ENCODE results near the gene NACC1. TPM values are rescaled to one million over a fixed set of nuclear protein-coding genes. Genes with fewer than 3 reads are reported as not detected.

The NACC1 gene
- total RNA-seq, 1 experiment from 2014 or later = 237 TPM

DNA sequence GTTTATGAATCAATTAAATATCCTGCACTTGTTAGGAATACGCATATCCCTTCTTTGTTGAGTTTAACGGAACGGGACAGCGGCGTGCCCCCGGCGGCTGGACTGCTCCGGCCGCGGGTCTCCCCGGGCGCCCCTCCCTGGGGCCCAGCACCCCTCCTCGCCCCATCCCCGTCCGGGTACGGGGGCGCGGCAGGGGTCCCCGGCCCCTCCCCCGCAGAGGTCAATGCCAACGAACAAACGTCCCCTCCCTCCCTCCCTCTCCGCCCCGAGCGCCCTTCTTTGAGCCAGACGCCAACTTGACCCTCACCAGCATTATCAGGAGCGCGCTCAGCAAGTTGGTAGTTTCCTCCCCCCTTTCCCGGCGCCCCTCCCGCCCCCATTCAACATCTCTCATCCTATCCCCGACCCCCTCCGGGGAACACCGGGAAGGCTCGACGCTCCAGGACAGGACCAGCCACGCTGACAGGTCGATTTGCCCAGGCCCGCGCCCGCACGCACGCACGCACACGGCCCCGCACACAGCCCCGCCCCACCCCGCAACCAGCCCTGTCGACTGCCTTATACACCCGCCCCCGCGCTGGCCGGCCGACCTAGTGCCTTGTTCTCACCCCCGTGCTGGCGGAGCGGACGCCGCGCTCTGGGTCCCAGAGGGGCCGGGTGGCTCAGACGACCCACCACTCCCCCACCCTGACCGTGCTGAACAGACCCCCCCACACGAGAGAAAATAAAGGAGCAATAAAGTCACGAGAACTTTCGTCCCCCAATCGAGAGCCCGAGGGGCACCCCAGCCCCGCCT, 20.4 kb upstream of the NACC1 start (continued):
- TF ChIP-seq, protein P1, sequence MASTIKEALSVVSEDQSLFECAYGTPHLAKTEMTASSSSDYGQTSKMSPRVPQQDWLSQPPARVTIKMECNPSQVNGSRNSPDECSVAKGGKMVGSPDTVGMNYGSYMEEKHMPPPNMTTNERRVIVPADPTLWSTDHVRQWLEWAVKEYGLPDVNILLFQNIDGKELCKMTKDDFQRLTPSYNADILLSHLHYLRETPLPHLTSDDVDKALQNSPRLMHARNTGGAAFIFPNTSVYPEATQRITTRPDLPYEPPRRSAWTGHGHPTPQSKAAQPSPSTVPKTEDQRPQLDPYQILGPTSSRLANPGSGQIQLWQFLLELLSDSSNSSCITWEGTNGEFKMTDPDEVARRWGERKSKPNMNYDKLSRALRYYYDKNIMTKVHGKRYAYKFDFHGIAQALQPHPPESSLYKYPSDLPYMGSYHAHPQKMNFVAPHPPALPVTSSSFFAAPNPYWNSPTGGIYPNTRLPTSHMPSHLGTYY (CRISPR knock-in tag; IDR thresholded peaks at IDR 0.05) = no peak

GRCh38 chr19:13098277-13099072, 19.6 kb upstream of the NACC1 start:
- POLR2A ChIA-PET = no interaction called here
- no peak for DNase-seq (ENCODE audit: low spot score)
- TF ChIP-seq FOXJ3 (CRISPR knock-in tag; IDR thresholded peaks at IDR 0.05; ENCODE audit: borderline replicate concordance) = no peak
- no peak for TF ChIP-seq GABPB1 (CRISPR knock-in tag; IDR thresholded peaks at IDR 0.05)
- no peak for TF ChIP-seq PREB (CRISPR knock-in tag; IDR thresholded peaks at IDR 0.05; ENCODE audit: borderline replicate concordance)
- TF ChIP-seq HMGA2 (CRISPR knock-in tag; IDR thresholded peaks at IDR 0.05) = no peak
- TF ChIP-seq E2F5 (CRISPR knock-in tag; IDR thresholded peaks at IDR 0.05) = no peak
- TF ChIP-seq, protein P2, sequence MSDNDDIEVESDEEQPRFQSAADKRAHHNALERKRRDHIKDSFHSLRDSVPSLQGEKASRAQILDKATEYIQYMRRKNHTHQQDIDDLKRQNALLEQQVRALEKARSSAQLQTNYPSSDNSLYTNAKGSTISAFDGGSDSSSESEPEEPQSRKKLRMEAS (CRISPR knock-in tag; IDR thresholded peaks at IDR 0.05) = no peak
- TF ChIP-seq NFATC4 (CRISPR knock-in tag; IDR thresholded peaks at IDR 0.05) = no peak
- TF ChIP-seq JAZF1 (CRISPR knock-in tag; IDR thresholded peaks at IDR 0.05) = no peak
- no peak for TF ChIP-seq ZBTB21 (CRISPR knock-in tag; IDR thresholded peaks at IDR 0.05; ENCODE audit: borderline replicate concordance)
- no peak for TF ChIP-seq ZNF512 (CRISPR knock-in tag; IDR thresholded peaks at IDR 0.05; ENCODE audit: borderline replicate concordance)
- no peak for TF ChIP-seq MYBL2 (CRISPR knock-in tag; IDR thresholded peaks at IDR 0.05)
- ATAC-seq = no peak
- Mint-ChIP-seq H3K27me3 (ENCODE audit: low read depth) (peaks cover 85% of the 10 kb centered on the region), H3K4me3 (peak overlapping the region; percentile 57), H3K27ac (no peak overlapping the region), H3K4me1 (peaks cover 28% of the 10 kb centered on the region), H3K9me3 (no peaks in the 10 kb centered on the region), H3K36me3 (no peaks in the 10 kb centered on the region)
- CTCF ChIA-PET = interaction anchor here (1.4 to 3.9 kb wide), 2 partner anchors 121 to 133 kb away, joined by 6 to 36 read pairs; no protein-coding TSS in a partner anchor

DNA sequence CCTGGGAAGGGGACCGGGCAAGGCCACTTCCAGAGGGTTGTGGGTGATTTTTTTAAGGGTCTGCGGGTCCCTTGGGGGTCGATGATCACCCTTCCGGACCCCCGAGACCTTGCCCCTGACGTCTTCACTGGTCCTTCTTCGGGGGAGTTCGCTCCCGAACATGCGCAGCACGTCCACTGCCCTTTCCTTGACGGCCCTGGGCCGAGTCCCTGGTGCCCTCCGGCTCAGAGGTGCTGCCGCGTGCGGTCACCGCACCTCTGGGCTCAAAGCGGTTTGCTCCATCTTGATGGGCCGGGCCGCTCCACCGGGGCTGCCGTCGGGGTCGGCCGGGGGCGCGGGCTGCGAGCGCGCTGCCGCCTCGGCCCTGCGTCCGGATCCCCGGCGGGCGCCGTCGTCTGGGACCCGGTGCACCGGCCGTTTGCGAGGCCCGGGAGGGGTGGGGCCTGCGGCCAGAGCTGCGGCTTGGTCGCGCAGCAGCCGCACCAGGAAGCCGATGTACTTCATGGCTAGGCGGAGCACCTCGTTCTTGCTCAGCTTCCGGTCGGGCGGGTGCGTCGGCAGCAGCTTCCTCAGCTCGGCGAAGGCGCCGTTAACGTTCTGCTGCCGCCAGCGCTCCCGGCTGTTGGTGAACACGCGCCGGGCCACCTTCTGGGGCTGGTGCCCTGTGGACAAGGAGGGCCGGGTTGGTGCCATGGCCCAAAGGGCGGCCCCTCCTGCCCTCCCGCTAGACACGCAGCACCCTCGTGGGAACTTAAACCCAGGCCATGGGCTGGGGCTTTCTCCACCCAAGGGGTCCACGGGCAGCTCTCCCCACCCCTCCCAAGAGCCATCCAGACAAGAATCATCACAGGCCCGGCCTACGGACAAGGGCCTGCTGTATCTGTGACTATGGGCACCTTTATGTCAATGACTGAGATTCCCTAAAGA, 18.7 kb upstream of the NACC1 start:
- CTCF ChIA-PET = interaction anchor here (0.5 to 3.9 kb wide), 10 partner anchors 38 to 217 kb away, joined by 3 to 36 read pairs (median 4); partner anchors contain the start of genes IER2 and STX10
- POLR2A ChIA-PET = interaction anchor here (0.6 to 0.7 kb wide), 2 partner anchors 15 to 51 kb away, joined by 3 read pairs; partner anchors contain the start of genes IER2 and STX10
- ATAC-seq (no peak), DNase-seq (ENCODE audit: low spot score) (peak; percentile 69)
- Mint-ChIP-seq H3K36me3 (no peaks in the 10 kb centered on the region), H3K27ac (no peak overlapping the region), H3K9me3 (no peaks in the 10 kb centered on the region), H3K4me3 (peak overlapping the region; percentile 57), H3K27me3 (ENCODE audit: low read depth) (peaks cover 77% of the 10 kb centered on the region), H3K4me1 (peaks cover 23% of the 10 kb centered on the region)
- TF ChIP-seq, protein P2 (CRISPR knock-in tag; IDR thresholded peaks at IDR 0.05) = peak; percentile 70; the same call in 1 of the 2 replicates
- no peak for TF ChIP-seq RORB (CRISPR knock-in tag; IDR thresholded peaks at IDR 0.05)
- TF ChIP-seq, protein P3, sequence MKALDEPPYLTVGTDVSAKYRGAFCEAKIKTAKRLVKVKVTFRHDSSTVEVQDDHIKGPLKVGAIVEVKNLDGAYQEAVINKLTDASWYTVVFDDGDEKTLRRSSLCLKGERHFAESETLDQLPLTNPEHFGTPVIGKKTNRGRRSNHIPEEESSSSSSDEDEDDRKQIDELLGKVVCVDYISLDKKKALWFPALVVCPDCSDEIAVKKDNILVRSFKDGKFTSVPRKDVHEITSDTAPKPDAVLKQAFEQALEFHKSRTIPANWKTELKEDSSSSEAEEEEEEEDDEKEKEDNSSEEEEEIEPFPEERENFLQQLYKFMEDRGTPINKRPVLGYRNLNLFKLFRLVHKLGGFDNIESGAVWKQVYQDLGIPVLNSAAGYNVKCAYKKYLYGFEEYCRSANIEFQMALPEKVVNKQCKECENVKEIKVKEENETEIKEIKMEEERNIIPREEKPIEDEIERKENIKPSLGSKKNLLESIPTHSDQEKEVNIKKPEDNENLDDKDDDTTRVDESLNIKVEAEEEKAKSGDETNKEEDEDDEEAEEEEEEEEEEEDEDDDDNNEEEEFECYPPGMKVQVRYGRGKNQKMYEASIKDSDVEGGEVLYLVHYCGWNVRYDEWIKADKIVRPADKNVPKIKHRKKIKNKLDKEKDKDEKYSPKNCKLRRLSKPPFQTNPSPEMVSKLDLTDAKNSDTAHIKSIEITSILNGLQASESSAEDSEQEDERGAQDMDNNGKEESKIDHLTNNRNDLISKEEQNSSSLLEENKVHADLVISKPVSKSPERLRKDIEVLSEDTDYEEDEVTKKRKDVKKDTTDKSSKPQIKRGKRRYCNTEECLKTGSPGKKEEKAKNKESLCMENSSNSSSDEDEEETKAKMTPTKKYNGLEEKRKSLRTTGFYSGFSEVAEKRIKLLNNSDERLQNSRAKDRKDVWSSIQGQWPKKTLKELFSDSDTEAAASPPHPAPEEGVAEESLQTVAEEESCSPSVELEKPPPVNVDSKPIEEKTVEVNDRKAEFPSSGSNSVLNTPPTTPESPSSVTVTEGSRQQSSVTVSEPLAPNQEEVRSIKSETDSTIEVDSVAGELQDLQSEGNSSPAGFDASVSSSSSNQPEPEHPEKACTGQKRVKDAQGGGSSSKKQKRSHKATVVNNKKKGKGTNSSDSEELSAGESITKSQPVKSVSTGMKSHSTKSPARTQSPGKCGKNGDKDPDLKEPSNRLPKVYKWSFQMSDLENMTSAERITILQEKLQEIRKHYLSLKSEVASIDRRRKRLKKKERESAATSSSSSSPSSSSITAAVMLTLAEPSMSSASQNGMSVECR (CRISPR knock-in tag; IDR thresholded peaks at IDR 0.05; ENCODE audit: borderline replicate concordance) = no peak
